ENCODE measurements around the gene TJAP1.

Gene TJAP1

DNA sequence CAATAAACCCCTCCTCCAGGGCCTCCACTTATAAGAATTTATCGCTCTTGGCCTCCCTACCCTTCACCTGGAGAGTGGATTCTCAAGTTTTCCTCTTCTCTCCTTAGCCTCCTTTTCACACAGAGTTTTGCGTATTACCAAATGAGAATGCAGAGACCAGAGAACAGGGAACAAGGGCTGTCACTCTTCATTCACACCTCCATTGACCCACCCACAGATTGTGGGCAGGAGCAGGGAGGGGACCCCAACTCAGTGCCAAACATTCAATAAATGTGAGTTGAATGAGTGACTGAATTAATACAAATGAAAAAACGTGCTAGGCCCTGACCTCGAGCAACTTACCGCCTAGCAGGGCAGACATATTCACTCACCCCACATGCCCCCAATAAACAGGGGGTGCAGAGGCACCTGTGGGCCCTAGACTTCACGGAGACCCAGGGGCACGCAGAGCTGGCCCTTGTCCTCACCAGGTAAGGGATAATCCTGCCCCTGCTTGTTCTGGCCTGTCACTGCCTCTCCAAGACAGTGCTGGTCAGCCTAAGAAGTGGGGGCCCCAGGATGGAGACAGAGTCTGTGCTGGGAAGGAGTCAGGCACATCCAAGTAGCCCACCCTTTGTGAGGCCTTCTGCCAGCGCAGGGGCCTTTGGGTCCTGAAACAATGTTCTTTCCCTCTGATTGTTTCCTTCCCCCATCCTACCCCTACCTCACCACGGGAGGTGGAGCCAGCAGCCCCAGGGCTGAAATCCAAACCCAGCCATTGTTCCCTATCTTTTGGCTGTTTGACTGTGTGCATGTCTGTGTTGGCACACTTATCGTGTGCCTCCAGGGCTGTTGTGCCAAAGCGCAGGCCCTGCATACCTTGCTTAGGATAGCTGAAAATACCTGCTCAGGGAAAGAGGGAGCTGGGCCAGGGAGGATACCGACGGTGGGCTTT lies 8.4 kb upstream of the TJAP1 start:
- no peak overlapping the region for H3K4me2 ChIP-seq (ENCODE audit: insufficient read depth, low read length)
- H3K27ac ChIP-seq (ENCODE audit: low read length): no peak overlapping the region
- peaks cover 3% of the 10 kb centered on the region for H3K27me3 ChIP-seq (ENCODE audit: insufficient read depth, low read length, poor library complexity)
- TF ChIP-seq, protein P1, sequence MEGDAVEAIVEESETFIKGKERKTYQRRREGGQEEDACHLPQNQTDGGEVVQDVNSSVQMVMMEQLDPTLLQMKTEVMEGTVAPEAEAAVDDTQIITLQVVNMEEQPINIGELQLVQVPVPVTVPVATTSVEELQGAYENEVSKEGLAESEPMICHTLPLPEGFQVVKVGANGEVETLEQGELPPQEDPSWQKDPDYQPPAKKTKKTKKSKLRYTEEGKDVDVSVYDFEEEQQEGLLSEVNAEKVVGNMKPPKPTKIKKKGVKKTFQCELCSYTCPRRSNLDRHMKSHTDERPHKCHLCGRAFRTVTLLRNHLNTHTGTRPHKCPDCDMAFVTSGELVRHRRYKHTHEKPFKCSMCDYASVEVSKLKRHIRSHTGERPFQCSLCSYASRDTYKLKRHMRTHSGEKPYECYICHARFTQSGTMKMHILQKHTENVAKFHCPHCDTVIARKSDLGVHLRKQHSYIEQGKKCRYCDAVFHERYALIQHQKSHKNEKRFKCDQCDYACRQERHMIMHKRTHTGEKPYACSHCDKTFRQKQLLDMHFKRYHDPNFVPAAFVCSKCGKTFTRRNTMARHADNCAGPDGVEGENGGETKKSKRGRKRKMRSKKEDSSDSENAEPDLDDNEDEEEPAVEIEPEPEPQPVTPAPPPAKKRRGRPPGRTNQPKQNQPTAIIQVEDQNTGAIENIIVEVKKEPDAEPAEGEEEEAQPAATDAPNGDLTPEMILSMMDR (IDR thresholded peaks at IDR 0.05; ENCODE audit: borderline replicate concordance, extremely low read depth, low read length, poor library complexity, severe bottlenecking): no peak
- TF ChIP-seq EZH2 (IDR thresholded peaks at IDR 0.05; ENCODE audit: borderline replicate concordance, low read depth, low read length, severe bottlenecking): no peak
- H3K9ac ChIP-seq (ENCODE audit: low read depth, low read length): no peak overlapping the region
- H3K4me3 ChIP-seq (ENCODE audit: low read depth in 1 of 2, low read length in 2 of 2): no peak overlapping the region
- H4K20me1 ChIP-seq (ENCODE audit: insufficient read depth, low read length): no peaks in the 10 kb centered on the region
- H2AFZ ChIP-seq (ENCODE audit: low read depth, low read length): no peak overlapping the region
- no peaks in the 10 kb centered on the region for H3K9me3 ChIP-seq (ENCODE audit: insufficient read depth, low read length, severe bottlenecking)
- no peak for DNase-seq
- no peaks in the 10 kb centered on the region for H3K36me3 ChIP-seq (ENCODE audit: insufficient read depth, low read length)
- no peaks in the 10 kb centered on the region for H3K4me1 ChIP-seq (ENCODE audit: insufficient read depth, low read length)
- no peaks in the 10 kb centered on the region for H3K79me2 ChIP-seq (ENCODE audit: insufficient read depth, low read length)
- ATAC-seq (ENCODE audit: insufficient read depth, low read depth): no peak; the same call in 2 of the 3 replicates

DNA sequence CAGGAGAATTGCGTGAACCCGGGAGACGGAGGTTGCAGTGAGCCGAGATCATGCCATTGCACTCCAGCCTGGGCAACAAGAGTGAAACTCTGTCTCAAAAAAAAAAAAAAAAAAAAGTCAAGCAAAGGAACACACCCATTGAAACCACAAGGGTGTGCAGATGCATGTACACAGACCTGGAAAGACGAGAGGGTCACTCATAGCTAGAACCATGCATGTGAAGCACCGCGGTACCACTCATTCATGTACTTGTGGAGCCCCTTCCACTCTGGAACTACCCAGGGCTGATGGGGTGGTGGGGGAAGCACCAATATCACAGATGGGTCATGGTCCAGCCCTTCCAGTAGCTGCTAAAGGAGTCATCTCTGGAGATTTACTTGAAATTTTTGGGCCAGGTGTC lies 7.4 kb upstream of the TJAP1 start:
- no peaks in the 10 kb centered on the region for H3K79me2 ChIP-seq (ENCODE audit: insufficient read depth, low read length)
- H3K9me3 ChIP-seq (ENCODE audit: insufficient read depth, low read length, severe bottlenecking): no peaks in the 10 kb centered on the region
- no peak overlapping the region for H3K4me2 ChIP-seq (ENCODE audit: insufficient read depth, low read length)
- H2AFZ ChIP-seq (ENCODE audit: low read depth, low read length): no peak overlapping the region
- DNase-seq (no peak), ATAC-seq (ENCODE audit: insufficient read depth, low read depth) (no peak)
- peaks cover 3% of the 10 kb centered on the region for H3K27me3 ChIP-seq (ENCODE audit: insufficient read depth, low read length, poor library complexity)
- H3K9ac ChIP-seq (ENCODE audit: low read depth, low read length): no peak overlapping the region
- H3K27ac ChIP-seq (ENCODE audit: low read length): no peak overlapping the region
- H3K4me3 ChIP-seq (ENCODE audit: low read depth in 1 of 2, low read length in 2 of 2): no peak overlapping the region
- TF ChIP-seq, protein P1 (IDR thresholded peaks at IDR 0.05; ENCODE audit: borderline replicate concordance, extremely low read depth, low read length, poor library complexity, severe bottlenecking): no peak
- no peak for TF ChIP-seq EZH2 (IDR thresholded peaks at IDR 0.05; ENCODE audit: borderline replicate concordance, low read depth, low read length, severe bottlenecking)
- H3K4me1 ChIP-seq (ENCODE audit: insufficient read depth, low read length): no peaks in the 10 kb centered on the region
- H3K36me3 ChIP-seq (ENCODE audit: insufficient read depth, low read length): no peaks in the 10 kb centered on the region
- no peaks in the 10 kb centered on the region for H4K20me1 ChIP-seq (ENCODE audit: insufficient read depth, low read length)

DNA sequence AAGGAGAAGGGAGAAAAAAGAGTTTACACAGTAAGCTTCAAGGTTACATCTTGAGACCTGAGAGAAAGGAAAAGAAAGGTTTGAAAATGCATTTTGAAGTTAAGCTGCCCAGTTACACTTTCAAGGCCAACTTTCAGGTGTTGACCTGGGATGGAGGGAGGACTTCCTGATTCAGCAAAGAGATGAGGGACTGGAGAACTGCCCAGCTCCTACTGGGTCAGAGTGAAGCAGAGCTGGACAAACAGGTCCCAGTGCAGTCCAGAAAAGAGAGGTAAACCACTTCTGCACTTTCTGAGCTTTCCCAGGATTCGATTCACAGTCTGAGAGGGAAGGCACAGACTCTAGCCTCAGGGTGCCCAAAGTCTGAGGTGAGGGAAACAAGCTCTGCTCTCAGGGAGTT lies 6.0 kb upstream of the TJAP1 start:
- Histone ChIP-seq H3K4me2 (ENCODE audit: insufficient read depth, low read length) (no peak overlapping the region), H3K9me3 (ENCODE audit: insufficient read depth, low read length, severe bottlenecking) (no peaks in the 10 kb centered on the region), H2AFZ (ENCODE audit: low read depth, low read length) (no peak overlapping the region), H3K4me1 (ENCODE audit: insufficient read depth, low read length) (peaks cover 1% of the 10 kb centered on the region; the same call in 1 of the 2 replicates), H3K79me2 (ENCODE audit: insufficient read depth, low read length) (no peaks in the 10 kb centered on the region), H3K36me3 (ENCODE audit: insufficient read depth, low read length) (no peaks in the 10 kb centered on the region), H3K27me3 (ENCODE audit: insufficient read depth, low read length, poor library complexity) (peaks cover 2% of the 10 kb centered on the region), H3K27ac (ENCODE audit: low read length) (no peak overlapping the region), H3K4me3 (ENCODE audit: low read depth in 1 of 2, low read length in 2 of 2) (no peak overlapping the region), H3K9ac (ENCODE audit: low read depth, low read length) (no peak overlapping the region), H4K20me1 (ENCODE audit: insufficient read depth, low read length) (no peaks in the 10 kb centered on the region)
- ATAC-seq (ENCODE audit: insufficient read depth, low read depth): no peak
- TF ChIP-seq EZH2 (IDR thresholded peaks at IDR 0.05; ENCODE audit: borderline replicate concordance, low read depth, low read length, severe bottlenecking): no peak
- TF ChIP-seq, protein P1 (IDR thresholded peaks at IDR 0.05; ENCODE audit: borderline replicate concordance, extremely low read depth, low read length, poor library complexity, severe bottlenecking): no peak
- no peak for DNase-seq

Measured in DND-41 (cell line).